Caco-2 (cell line): ENCODE data around the gene SOX15. TPM values are rescaled to one million over a fixed set of nuclear protein-coding genes. Genes with fewer than 3 reads are reported as not detected.

Experiments
- BruUV-seq: library from RNA; stranded (reverse); fragments of 400-500 nt; replicated peaks from 2 replicates; lab custom pipeline; 2021; lab: Mats Ljungman, UMichigan
- CTCF ChIA-PET: fragments of 300-600 bp; sonication (Branson Sonifier 250); formaldehyde crosslinking; loops from one replicate; lab custom pipeline; 2022; ENCODE audit warnings: antibody characterized with exemption; lab: Charles Lee
- POLR2A ChIA-PET: fragments of 300-600 bp; sonication (Branson Sonifier 250); formaldehyde crosslinking; loops from one replicate; lab custom pipeline; 2022; ENCODE audit warnings: antibody characterized with exemption; lab: Charles Lee
- DNase-seq, 2 experiments: peaks; one replicate each; pipeline versions ENCODE4 v3.0.0 to v3.0.0-alpha.2; 2020 to 2022
- H3K27me3 ChIP-seq: replicated peaks from 2 replicates; pipeline ENCODE4 v1.6.0; 2011; ENCODE audit warnings: low read length; ENCODE audit not compliant: control insufficient read depth, insufficient read depth
- H3K36me3 ChIP-seq: 2 replicates; pipeline ENCODE4 v1.5.1; 2011; ENCODE audit warnings: low read length; ENCODE audit not compliant: control insufficient read depth, insufficient read depth
- H3K4me1 ChIP-seq: fragments of 250-450 bp; sonication (Bioruptor Pico); 2 replicates; pipeline ENCODE4 v1.5.1; 2020; ENCODE audit warnings: mild to moderate bottlenecking
- H3K4me3 ChIP-seq: 2 replicates; pipeline ENCODE4 v1.5.1; 2011; ENCODE audit warnings: low read depth, mild to moderate bottlenecking, control low read depth, low read length
- H3K9me3 ChIP-seq: fragments of 250-450 bp; sonication (Bioruptor Pico); 2 replicates; pipeline ENCODE4 v1.5.1; 2020; ENCODE audit warnings: mild to moderate bottlenecking, moderate library complexity
- H3K27ac Mint-ChIP-seq: one replicate; pipeline ENCODE4 v1.8.0; 2022; ENCODE audit warnings: mixed read lengths; ENCODE audit not compliant: unreplicated experiment
- H3K27me3 Mint-ChIP-seq: one replicate; pipeline ENCODE4 v1.8.0; 2022; ENCODE audit warnings: mixed read lengths; ENCODE audit not compliant: insufficient read depth, unreplicated experiment
- H3K36me3 Mint-ChIP-seq: one replicate; pipeline ENCODE4 v1.8.0; 2022; ENCODE audit warnings: mild to moderate bottlenecking, mixed read lengths; ENCODE audit not compliant: insufficient read depth, unreplicated experiment
- H3K4me1 Mint-ChIP-seq: one replicate; pipeline ENCODE4 v1.8.0; 2022; ENCODE audit warnings: low read depth, mixed read lengths; ENCODE audit not compliant: unreplicated experiment
- H3K4me3 Mint-ChIP-seq: one replicate; pipeline ENCODE4 v1.8.0; 2022; ENCODE audit warnings: mild to moderate bottlenecking, moderate library complexity, mixed read lengths; ENCODE audit not compliant: unreplicated experiment
- H3K9me3 Mint-ChIP-seq: one replicate; pipeline ENCODE4 v1.8.0; 2022; ENCODE audit warnings: mixed read lengths; ENCODE audit not compliant: unreplicated experiment
- CTCF ChIP-seq, 2 experiments: fragments of 200-600 bp in 1 of 2; IDR thresholded peaks; 1 replicate in 1 of 2; 2 replicates in 1 of 2; pipeline versions ENCODE4 v1.5.1 to v1.8.0; 2011 to 2022; ENCODE audit warnings: antibody characterized with exemption in 1 of 2, control low read depth in 1 of 2, inconsistent platforms in 1 of 2, low read depth in 1 of 2, low read length in 1 of 2, mild to moderate bottlenecking in 1 of 2, moderate library complexity in 1 of 2; ENCODE audit not compliant: insufficient read depth in 1 of 2, severe bottlenecking in 1 of 2, unreplicated experiment in 1 of 2
- intact Hi-C: fragments of 100-400 bp; cut with micrococcal nuclease; formaldehyde crosslinking; loops from one replicate; pipeline ENCODE4 v1.10.0; 2022; ENCODE audit not compliant: unreplicated experiment
- total RNA-seq: library from RNA; stranded (reverse); gene quantifications from 2 replicates; pipeline ENCODE4 v1.2.3, GENCODE V29; 2022

SOX15 gene
- total RNA-seq, 1 experiment from 2014 or later: not detected

- Mint-ChIP-seq H3K4me3 (no peak overlapping the region), H3K9me3 (no peaks in the 10 kb centered on the region), H3K27ac (no peak overlapping the region), H3K4me1 (no peaks in the 10 kb centered on the region), H3K36me3 (peaks cover 69% of the 10 kb centered on the region), H3K27me3 (no peaks in the 10 kb centered on the region)
- H3K36me3 ChIP-seq: no peaks in the 10 kb centered on the region
- no peak for DNase-seq
- TF ChIP-seq CTCF (IDR thresholded peaks at IDR 0.05; ENCODE audit: insufficient read depth in 1 of 2, low read depth in 1 of 2, low read length in 1 of 2, severe bottlenecking in 1 of 2, unreplicated experiment in 1 of 2): no peak
- ChIA-PET CTCF (no interaction called here), POLR2A (interaction anchor here (0.6 kb wide), 1 partner anchor 173 kb away, joined by 3 read pairs; no protein-coding TSS in a partner anchor)
- intact Hi-C loops: no loop called here
- no peaks in the 10 kb centered on the region for H3K4me1 ChIP-seq
- no peaks in the 10 kb centered on the region for H3K27me3 ChIP-seq
- H3K9me3 ChIP-seq: no peaks in the 10 kb centered on the region
- no TSS peak for BruUV-seq
- no peak overlapping the region for H3K4me3 ChIP-seq
These were observed 2.6 kb upstream of the SOX15 start for GRCh38 chr17:7592422-7593021.

- H3K27me3 Mint-ChIP-seq: no peaks in the 10 kb centered on the region
- no TSS peak for BruUV-seq
- CTCF ChIA-PET: no interaction called here
- no peaks in the 10 kb centered on the region for H3K36me3 ChIP-seq
- H3K27me3 ChIP-seq: no peaks in the 10 kb centered on the region
- H3K36me3 Mint-ChIP-seq: peaks cover 66% of the 10 kb centered on the region
- H3K9me3 ChIP-seq: no peaks in the 10 kb centered on the region
- peak overlapping the region; percentile 53 for H3K27ac Mint-ChIP-seq
- no peak overlapping the region for H3K4me3 Mint-ChIP-seq
- no peaks in the 10 kb centered on the region for H3K4me1 Mint-ChIP-seq
- no peak overlapping the region for H3K4me3 ChIP-seq
- no peaks in the 10 kb centered on the region for H3K4me1 ChIP-seq
- no peak for DNase-seq
- POLR2A ChIA-PET: interaction anchor here (0.6 kb wide), 1 partner anchor 172 kb away, joined by 3 read pairs; no protein-coding TSS in a partner anchor
- no peak for TF ChIP-seq CTCF (IDR thresholded peaks at IDR 0.05; ENCODE audit: insufficient read depth in 1 of 2, low read depth in 1 of 2, low read length in 1 of 2, severe bottlenecking in 1 of 2, unreplicated experiment in 1 of 2)
- intact Hi-C loops: no loop called here
- H3K9me3 Mint-ChIP-seq: no peaks in the 10 kb centered on the region
These were observed 1.7 kb upstream of the SOX15 start for GRCh38 chr17:7591596-7591995.

GRCh38 chr17:7590743-7591142, 849 bp upstream of the SOX15 start:
- Mint-ChIP-seq H3K27ac (peak overlapping the region; percentile 35), H3K4me1 (no peaks in the 10 kb centered on the region), H3K4me3 (no peak overlapping the region), H3K36me3 (peaks cover 60% of the 10 kb centered on the region), H3K27me3 (no peaks in the 10 kb centered on the region), H3K9me3 (no peaks in the 10 kb centered on the region)
- Histone ChIP-seq H3K36me3 (no peaks in the 10 kb centered on the region), H3K4me3 (no peak overlapping the region), H3K4me1 (no peaks in the 10 kb centered on the region), H3K9me3 (no peaks in the 10 kb centered on the region), H3K27me3 (no peaks in the 10 kb centered on the region)
- intact Hi-C loops: no loop called here
- TF ChIP-seq CTCF (IDR thresholded peaks at IDR 0.05; ENCODE audit: insufficient read depth in 1 of 2, low read depth in 1 of 2, low read length in 1 of 2, severe bottlenecking in 1 of 2, unreplicated experiment in 1 of 2): no peak
- no peak for DNase-seq
- ChIA-PET POLR2A (no interaction called here), CTCF (no interaction called here)
- no TSS peak for BruUV-seq
